ENCODE measurements around the gene RARS2.

- TF ChIP-seq POLR2A (IDR thresholded peaks at IDR 0.05; ENCODE audit: low read depth, low read length) (no peak), TAF1 (IDR thresholded peaks at IDR 0.05; ENCODE audit: borderline replicate concordance, low read depth, low read length) (no peak), POLR2AphosphoS5 (IDR thresholded peaks at IDR 0.05; ENCODE audit: low read depth, low read length) (no peak)
Observed at GRCh38 chr6:87618531-87618930, 28.7 kb upstream of the RARS2 start.
